Measurements from ENCODE around the gene SERINC4. TPM values are rescaled to one million over a fixed set of nuclear protein-coding genes. Genes with fewer than 3 reads are reported as not detected.
"Not testable (repeated sequence)": the region's sequence is repeated elsewhere in the genome, so short reads cannot be mapped to it uniquely, and the experiment has no call there.

SERINC4 gene
- not detected for total RNA-seq (ENCODE audit: insufficient read depth, low replicate concordance)

DNA sequence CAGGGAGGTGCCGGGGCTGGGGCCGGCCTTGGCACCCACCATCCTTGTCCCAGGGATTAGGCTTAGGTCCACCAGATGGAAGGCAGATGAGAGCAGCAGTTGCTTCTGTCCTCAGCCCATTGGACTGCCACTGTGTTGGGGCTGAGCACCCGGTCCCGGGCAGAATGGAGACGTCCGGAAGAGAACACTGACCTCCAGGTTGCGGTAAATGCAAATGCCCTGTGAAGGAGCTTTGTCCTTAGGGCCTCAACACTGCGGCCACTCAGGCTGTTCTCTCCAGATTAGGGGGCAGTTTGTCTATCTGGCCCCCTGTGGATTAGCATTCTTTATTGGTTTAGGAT, at the start of gene SERINC4:
Gene SERINC4 (minus strand): TSS at position 276 of the 341 bp plus-strand sequence. CDS start 234 bp downstream, at position 42.
- DNase-seq (ENCODE audit: low spot score), result no peak

DNA sequence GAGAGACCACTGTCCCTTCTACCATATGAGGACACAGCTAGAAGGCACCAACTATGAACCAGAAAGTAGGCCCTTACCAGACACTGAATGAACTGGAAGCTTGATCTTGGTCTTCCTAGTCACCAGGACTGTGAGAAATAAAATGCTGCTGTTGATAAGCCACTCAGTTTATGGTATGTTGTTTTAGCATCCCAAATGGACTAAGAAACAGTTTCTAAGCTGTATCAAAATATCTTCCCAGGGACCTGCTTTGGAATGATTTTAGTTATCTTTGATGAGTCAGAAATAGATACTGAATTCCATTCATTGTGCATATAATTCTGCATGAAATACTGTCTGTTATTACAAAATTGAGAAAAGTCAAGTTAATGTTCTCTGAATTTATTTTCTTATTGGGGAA, 45.4 kb upstream of the SERINC4 start:
- DNase-seq (ENCODE audit: low spot score), result no peak

DNA sequence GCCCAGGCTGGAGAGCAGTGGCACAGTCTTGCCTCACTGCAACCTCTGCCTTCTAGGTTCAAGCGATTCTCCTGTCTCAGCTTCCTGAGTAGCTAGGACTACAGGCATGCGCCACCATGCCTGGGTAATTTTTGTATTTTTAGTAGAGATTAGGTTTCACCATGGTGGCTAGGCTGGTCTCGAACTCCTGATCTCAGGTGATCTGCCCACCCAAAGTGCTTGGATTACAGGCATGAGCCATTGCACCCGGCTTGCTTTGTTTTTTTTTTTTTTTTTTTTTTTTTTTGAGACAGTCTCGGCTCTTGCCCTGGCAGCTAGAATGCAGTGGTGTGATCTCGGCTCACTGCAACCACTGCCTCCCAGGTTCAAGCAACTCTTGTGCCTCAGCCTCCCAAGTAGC, 32.5 kb upstream of the SERINC4 start:
- not testable (repeated sequence) for DNase-seq (ENCODE audit: low spot score)

DNA sequence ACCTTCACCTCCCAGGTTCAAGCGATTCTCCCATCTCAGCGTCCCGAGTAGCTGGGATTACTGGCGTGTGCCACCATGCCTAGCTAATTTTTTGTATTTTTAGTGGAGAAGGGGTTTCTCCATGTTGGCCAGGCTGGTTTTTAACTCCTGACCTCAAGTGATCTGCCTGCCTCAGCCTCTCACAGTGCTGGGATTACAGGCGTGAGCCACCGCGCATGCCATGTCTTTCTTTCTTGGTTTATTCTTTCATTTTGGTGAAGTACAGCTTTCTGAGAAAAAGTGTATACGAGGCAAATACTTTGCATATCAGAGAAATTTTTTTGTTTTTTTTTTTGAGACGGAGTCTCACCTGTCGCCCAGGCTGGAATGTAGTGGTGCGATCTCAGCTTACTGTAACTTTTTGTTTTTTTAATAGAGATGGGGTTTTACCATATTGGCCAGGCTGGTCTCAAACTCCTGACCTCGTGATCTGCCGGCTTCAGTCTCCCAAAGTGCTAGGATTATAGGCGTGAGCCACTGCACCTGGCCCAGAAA, 31.6 kb upstream of the SERINC4 start:
- DNase-seq (ENCODE audit: low spot score), result not testable (repeated sequence)

DNA sequence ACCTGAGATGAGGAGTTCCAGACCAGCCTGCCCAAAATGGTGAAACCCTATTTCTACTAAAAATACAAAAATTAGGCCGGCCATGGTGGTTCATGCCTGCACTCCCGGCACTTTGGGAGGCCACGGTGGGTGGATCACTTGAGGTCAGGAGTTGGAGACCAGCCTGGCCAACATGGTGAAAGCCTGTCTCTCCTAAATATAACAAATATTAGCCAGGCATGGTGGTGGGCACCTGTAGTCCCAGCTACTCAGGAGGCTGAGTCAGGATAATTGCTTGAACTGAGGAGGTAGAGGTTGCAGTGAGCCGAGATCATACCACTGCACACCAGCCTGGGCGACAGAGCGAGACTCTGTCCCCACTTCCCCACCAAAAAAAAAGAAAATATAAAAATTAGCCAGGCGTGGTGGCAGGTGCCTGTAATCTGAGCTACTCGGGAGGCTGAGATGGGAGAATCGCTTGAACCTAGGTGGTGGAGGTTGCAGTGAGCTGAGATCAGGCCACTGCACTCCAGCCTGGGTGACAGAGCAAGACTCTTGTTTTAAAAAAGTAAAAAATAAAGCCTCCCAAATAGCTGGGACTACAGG, 30.8 kb upstream of the SERINC4 start:
- DNase-seq (ENCODE audit: low spot score), result not testable (repeated sequence)

DNA sequence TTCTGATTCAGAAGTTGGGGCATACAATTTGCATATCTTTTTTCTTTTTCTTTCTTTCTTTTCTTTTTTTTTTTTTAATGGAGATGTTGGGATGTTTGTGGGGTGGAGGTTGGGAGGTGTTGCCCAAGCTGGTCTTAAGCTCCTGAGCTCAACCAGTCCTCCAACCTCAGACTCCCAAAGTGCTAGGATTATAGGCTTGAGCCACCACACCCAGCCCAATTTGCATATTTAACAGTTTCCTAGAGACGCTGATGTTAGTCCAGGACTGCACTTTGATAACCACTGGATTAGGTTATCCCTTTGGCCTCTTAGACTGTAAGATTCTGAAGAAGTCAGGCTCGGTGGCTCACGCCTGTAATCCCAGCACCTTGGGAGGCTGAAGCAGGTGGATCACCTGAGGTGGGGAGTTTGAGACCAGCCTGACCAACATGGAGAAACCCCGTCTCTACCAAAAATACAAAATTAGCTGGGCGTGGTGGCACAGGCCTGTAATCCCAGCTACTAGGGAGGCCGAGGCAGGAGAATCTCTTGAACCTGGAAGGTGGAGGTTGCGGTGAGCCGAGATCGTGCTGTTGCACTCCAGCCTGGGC, 30.0 kb upstream of the SERINC4 start:
- DNase-seq (ENCODE audit: low spot score), result not testable (repeated sequence)

DNA sequence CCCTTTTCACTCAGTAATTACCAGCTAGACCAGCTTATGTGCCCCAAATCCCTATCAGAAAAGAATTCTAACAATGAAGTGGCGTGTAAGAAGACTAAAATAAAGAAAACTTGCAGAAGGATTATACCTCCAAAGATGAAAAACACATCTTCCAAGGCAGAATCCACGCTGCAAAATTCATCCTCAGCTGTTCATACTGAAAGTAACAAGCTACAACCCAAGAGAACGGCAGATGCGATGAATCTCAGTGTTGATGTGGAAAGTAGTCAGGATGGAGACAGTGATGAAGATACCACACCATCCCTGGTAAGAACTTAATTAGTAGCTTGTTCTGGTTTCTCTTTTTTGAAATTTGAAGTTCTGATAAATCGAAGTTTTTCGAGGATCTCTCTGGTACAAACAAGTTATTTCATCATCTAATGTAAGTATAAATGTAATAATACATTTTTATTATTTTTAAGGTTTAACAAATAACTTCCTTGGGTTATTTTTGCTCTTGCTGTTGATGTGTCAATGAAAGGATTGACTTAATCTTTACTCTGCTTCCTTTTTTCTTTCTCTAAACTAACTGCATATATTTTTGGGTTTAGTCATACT, 28.1 kb upstream of the SERINC4 start:
- no peak for DNase-seq (ENCODE audit: low spot score)

DNA sequence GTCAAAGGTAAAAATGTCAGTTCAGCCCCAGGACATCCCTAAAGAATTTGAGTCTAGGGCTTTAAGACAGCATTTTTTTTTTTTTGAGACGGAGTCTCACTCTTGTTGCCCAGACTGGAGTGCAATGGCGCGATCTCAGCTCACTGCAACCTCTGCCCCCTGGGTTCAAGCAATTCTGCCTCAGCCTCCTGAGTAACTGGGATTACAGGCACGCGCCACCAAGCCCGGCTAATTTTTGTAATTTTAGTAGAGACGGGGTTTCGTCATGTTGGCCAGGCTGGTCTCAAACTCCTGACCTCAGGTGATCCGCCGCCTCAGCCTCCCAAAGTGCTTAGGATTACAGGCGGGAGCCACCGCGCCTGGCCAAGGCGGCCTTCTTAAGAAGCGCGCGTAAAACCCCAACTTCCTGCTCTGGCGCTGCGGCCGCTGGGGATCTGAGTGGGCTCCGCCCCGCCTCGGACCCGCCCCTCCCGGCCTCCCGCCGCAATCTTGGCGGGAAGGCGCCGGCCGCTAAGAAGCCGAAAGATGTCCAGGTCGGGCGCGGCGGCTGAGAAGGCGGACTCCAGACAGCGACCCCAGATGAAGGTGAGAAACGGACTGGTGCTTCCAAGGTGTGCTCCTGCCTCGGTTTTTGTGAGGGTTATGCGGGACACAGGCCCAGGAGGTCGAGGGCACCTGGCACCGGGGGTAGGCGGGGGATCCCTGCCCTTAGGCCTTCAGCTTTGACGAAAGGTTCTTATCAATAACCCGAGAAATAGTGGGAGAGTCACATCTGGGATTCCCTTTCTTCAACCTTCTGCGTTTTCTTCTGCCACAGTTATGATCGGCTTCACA, 26.7 kb upstream of the SERINC4 start, which contains the start of gene WDR76:
Gene WDR76 (plus strand): TSS at position 495 of the 834 bp plus-strand sequence. CDS start 31 bp downstream, at position 526.
- peak; percentile 83 for DNase-seq (ENCODE audit: low spot score)

DNA sequence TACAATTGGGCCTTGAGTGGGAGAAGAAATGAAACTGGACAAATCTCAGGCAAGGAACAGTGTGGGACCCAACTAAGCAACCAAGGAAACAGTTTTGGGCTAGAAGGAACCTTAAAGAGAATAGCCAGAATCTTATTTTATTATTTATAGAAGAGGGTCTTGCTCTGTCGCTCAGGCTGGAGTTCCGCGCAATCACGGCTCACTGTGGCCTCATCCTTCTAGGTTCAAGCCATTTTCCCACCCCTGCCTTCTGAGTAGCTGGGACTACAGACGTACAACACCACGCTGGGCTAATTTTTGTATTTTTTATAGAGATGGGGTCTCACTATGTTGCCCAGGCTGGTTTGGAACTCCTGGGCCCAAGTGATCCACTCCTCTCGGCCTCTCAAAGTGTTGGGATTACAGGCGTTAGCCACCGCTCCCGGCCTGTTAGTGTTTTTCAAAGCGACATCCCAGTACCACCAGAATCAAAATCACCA, 26.0 kb upstream of the SERINC4 start:
- no peak for DNase-seq (ENCODE audit: low spot score)

DNA sequence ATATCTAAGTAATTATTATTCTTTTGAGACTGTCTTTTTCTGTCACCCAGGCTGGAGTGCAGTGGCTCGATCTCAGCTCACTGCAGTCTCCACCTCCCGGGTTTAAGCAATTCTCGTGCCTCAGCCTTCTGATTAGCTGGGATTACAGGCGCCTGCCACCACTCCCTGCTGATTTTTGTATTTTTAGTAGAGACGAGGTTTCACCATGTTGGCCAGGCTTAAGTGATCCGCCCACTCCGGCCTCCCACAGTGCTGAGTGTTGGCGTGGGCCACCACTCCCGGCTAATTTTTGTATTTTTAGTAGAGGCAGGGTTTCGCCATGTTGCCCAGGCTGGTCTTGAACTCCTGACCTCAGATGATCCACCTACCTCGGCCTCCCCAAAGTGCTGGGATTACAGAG, 25.3 kb upstream of the SERINC4 start:
- not testable (repeated sequence) for DNase-seq (ENCODE audit: low spot score)

DNA sequence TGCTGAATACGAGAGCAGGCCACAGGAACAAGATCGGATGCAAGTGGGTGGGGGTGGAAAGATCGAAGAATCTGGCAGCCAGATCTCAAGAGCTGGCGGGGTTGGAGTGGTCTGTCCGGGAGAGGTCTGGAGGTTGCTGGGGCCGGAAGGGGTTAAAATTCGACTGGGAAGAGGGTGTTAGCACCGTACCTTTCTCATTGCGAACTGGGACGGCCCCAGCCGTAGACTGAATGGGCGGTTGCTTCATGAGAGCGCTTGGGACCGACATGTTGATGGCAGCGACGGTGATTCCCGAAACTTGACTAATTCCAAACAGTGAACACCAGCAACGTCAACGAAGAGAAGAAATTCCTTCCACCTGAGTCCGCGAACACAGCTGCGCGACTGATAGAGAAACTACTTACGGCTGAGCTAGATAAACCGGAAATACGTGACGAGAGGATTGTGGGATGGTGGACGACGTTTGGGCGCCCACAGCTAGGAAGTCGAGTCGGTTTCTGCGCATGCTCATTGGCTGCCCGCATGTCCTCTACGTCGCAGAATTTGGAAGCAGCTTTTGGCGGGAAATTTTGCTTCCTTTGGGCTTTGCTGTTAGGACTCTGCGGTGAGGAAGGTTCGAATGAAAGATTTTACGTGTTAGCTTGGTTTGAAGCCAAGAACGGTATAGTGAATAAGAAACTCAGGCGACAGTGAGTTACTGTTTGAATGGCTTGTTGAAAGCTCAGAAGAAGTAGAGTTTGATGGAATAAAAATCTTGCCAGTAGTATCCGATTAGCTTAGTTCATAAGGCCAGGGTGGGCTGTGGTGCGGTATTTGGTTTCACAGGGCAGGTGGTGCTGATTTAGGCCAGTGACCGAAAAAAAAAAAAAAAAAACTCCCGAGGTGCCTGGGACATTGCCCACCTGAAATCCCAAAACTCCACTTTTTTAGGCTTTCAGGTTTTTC, 24.6 kb upstream of the SERINC4 start, which contains the start of gene MFAP1:
Gene MFAP1 (minus strand): TSS at position 389 of the 945 bp plus-strand sequence. CDS start 121 bp downstream, at position 268.
- peak; percentile 99 for DNase-seq (ENCODE audit: low spot score)

DNA sequence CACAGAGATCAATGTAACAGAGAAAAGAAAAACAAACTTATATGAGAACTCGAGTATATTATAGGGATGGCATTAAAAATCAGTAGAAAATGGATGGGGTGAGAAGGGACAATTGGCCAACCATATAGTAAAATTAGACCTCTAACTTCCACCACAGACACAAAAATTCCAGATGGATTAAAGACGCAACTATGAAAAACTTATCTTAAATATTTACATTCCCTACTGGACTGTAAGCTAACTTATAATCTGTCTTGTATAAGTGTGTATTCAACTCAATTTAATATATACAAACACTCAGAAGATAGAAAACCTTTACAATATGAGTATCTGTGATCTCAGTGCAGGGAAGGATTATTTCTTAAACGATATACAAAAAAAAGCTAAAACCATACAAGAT, 21.5 kb upstream of the SERINC4 start:
- DNase-seq (ENCODE audit: low spot score), result no peak

DNA sequence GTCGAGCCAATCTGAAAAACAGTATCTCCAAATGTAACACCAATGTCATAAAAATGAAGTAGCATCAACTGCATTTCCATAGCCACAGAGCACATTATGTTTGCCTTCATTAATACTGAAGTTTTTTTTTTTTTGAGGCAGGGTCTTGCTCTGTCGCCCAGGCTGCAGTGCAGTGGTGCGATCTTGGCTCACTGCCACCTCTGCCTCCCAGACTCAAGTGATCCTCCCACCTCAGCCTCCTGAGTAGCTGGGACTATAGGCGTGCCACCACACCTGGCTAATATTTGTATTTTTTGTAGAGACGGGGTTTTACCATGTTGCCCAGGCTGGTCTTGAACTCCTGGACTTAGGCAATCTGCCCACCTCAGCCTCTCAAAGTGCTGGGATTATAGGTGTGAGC, 15.0 kb upstream of the SERINC4 start:
- not testable (repeated sequence) for DNase-seq (ENCODE audit: low spot score)

DNA sequence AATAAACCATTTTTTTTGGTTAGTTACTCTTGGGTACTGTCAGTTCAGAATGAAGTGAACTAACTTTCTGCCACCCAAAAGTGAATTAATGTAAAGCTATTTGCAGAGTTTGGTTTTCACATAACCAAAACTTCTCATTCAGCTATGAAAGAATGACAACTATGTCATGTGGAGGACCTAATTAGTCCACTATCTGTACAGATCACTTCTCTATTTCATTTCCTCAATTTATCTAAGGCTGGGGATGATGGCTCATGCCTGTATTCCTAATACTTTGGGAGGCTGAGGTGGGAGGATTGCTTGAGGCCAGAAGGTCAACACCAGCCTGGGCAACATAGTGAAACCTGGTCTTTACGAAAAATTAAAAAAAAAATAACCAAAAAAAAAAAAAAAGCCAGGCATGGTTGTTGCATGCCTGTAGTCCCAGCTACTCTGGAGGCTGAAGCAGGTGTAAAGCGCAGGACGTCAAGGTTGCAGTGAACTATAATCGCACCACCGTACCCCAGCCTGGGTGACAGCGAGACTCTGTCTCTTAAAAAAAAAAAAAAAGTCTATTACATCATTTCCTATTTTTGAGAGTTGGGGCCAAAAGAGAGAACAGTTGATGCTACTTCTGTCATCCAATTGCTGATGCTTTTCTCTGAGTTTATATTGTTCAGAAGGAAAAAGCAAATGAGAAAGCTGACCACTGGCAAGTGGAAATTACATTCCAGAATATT, 9.1 kb upstream of the SERINC4 start:
- no peak for DNase-seq (ENCODE audit: low spot score)

DNA sequence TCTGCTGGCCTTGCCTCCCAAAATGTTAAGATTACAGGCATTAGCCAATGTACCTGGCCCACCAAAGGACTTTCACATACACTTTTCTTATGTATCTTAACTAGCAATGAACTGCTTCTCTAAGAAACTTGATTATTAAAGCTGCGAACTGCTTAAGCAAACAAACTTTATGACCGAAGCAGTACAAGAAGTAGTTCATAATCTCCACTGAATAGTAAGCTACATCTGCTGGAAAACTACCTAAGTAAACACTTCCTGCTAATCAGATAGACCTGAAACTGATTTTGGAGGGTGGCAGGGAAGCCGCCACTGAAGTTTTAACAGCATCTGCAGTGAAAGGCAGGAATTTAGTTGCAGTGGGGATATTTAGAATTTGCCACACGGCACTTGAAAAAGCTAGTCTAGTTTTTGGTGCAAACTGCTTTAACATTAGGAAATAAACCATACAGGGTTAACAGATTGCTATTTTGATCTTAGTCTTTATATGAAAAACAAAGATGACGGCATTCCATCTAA, 8.5 kb upstream of the SERINC4 start:
- no peak for DNase-seq (ENCODE audit: low spot score)

DNA sequence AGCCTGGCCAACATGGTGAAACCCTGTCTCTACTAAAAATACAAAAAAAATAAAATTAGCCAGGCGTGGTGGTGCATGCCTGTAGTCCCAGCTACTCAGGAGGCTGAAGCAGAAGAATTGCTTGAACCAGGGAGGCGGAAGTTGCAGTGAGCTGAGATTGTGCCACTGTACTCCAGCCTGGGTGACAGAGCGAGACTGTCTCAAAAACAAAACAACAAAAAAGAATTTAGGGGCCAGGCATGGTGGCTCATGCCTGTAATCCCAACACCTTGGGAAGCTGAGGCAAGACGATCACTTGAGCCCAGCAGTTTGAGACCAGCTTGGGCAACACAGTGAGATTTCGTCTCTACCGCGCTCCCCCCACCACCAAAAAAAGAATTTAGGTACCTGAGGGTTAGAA, 2.7 kb upstream of the SERINC4 start:
- DNase-seq (ENCODE audit: low spot score), result not testable (repeated sequence)

DNA sequence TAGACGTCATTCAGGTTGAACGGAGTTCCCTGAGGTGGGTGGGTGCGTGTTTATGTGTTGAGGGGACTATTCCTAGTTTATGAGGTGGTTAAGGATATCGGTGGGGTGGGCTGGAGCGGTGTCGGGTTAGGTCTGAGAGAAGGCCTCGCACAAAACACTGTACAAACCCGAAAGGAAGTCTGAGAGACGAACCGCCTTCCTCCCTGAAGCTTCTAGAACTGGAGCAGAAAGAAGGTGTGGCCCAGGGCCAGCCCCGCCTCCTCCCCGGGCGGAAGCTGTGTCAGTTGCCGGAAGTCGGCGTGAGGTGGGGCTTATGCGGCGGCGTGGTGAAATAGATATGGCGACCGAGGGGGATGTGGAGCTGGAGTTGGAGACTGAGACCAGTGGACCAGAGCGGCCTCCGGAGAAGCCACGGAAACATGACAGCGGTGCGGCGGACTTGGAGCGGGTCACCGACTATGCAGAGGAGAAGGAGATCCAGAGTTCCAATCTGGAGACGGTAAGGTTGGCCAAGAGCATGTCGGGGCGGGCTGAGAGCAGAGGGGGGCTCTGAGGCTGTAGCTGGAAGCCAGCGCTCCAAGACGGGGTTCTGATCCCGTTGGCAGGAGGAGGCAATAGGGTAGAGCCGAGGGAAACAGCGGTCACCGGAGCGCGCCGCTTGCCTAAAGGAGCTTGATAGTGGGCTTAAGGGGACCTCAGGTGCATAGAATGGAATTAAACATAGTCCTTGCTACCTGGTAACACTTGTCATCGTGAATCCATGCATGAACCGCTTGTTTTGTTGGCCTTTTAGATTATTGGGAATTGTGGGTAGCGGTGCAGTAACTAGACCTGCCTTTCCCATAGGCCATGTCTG, 494 bp upstream of the SERINC4 start, which contains the start of gene HYPK:
Gene HYPK (plus strand): TSS at position 314 of the 856 bp plus-strand sequence. CDS start 24 bp downstream, at position 338.
- peak; percentile 95 for DNase-seq (ENCODE audit: low spot score)

DNA sequence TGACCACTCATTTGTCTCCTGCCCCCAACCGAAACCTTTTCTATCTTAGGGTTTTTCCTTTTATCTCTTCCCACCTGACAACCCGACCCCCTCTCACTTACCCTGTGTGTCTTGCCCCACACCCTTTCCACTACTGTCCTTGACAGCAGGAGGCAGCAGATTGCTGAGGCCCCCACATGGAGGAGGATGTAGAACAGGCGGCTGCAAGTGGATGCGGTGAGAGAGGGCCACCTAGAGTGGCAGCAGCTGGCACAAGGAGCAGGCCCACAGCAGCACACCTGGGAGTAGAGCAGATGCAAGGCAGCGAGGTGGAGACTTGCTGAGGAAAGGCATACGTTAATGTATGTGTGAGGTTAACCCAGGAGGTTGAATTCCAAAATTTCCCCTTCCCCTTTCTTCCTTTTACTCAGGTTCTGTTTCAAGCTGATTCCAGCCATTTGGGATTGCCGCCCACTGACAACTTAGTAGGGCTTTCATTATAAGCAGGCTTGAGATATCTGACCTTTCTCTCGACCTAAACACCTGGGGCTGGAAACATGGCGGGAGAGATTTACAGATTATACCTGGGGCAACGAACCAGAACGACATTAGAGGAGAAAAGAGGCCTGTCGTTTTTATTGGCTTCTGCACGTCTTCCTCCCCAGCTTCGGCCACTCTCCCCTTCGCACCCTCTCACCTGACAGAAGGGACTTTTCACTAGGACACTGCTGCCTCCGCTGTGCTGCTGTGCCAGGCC, 643 bp downstream of the SERINC4 start:
- no peak for DNase-seq (ENCODE audit: low spot score)
